GM12878 (cell line): ENCODE measurements around the gene RIPK4. TPM values are rescaled to one million over a fixed set of nuclear protein-coding genes. Genes with fewer than 3 reads are reported as not detected.

Experiments used
- ATAC-seq: fragments of 200-7000 bp; cut with Tn5 transposase; 3 replicates; pipeline ENCODE4 v1.9.1; 2020; ENCODE audit warnings: mild to moderate bottlenecking, moderate library complexity
- BruUV-seq: library from RNA; stranded (reverse); fragments of 400-500 nt; replicated peaks from 2 replicates; lab custom pipeline; 2021; lab: Mats Ljungman, UMichigan
- CTCF ChIA-PET: fragments of 300-600 bp; sonication (Branson Sonifier 250); formaldehyde crosslinking; extraction: SDS; loops from one replicate; lab custom pipeline; 2021; ENCODE audit warnings: inconsistent platforms; lab: Yijun Ruan, JAX
- POLR2A ChIA-PET: fragments of 350-600 bp; formaldehyde crosslinking; extraction: SDS; loops from one replicate; lab custom pipeline; 2021; ENCODE audit warnings: inconsistent platforms; lab: Charles Lee
- RAD21 ChIA-PET: fragments of 300-600 bp; sonication (Branson Sonifier 250); formaldehyde crosslinking; loops from one replicate; lab custom pipeline; 2023; ENCODE audit warnings: antibody characterized with exemption; ENCODE audit not compliant: unreplicated experiment; lab: Charles Lee
- SMC1A ChIA-PET: fragments of 300-600 bp; sonication (Branson Sonifier 250); formaldehyde crosslinking; loops from one replicate; lab custom pipeline; 2023; ENCODE audit not compliant: unreplicated experiment, uncharacterized antibody; lab: Charles Lee
- DNase-seq: peaks from one replicate; pipeline ENCODE4 v3.0.0-alpha.2; 2011; ENCODE audit warnings: low read depth, low spot score
- FAIRE-seq: peaks from 3 replicates; lab custom pipeline; 2011; peaks lifted over from hg19 to GRCh38; lab: Jason Lieb, UNC
- H2AFZ ChIP-seq: 2 replicates; pipeline ENCODE4 v1.6.0; 2011; ENCODE audit warnings: low read depth, low read length, control low read depth; ENCODE audit not compliant: control insufficient read depth
- H3K27ac ChIP-seq: 2 replicates; pipeline ENCODE4 v1.5.1; 2011; ENCODE audit warnings: control low read depth; ENCODE audit not compliant: control insufficient read depth, insufficient read depth
- H3K27me3 ChIP-seq, 2 experiments: replicated peaks in 1 of 2; 2 replicates each; pipeline versions ENCODE4 v1.6.0 to v1.6.1; 2011; ENCODE audit warnings: low read length in 1 of 2; ENCODE audit not compliant: control insufficient read depth in 2 of 2, insufficient read depth in 2 of 2
- H3K36me3 ChIP-seq, 2 experiments: 2 replicates each; pipeline ENCODE4 v1.5.1; 2011; ENCODE audit warnings: low read length in 1 of 2; ENCODE audit not compliant: control insufficient read depth in 2 of 2, insufficient read depth in 2 of 2
- H3K4me1 ChIP-seq: 2 replicates; pipeline ENCODE4 v1.6.1; 2011; ENCODE audit warnings: mild to moderate bottlenecking, low read length, moderate library complexity, mixed read lengths; ENCODE audit not compliant: control insufficient read depth, insufficient read depth
- H3K4me2 ChIP-seq: 2 replicates; pipeline ENCODE4 v1.6.0; 2011; ENCODE audit warnings: control low read depth; ENCODE audit not compliant: control insufficient read depth, insufficient read depth
- H3K4me3 ChIP-seq: fragments of 200-600 bp; sonication (generic); 2 replicates; pipeline ENCODE4 v1.5.1; 2016
- H3K79me2 ChIP-seq: 2 replicates; pipeline ENCODE4 v1.6.0; 2011; ENCODE audit warnings: low read length; ENCODE audit not compliant: control insufficient read depth, insufficient read depth
- H3K9ac ChIP-seq: 2 replicates; pipeline ENCODE4 v1.8.0; 2011; ENCODE audit warnings: low read length, control low read depth, mixed read lengths; ENCODE audit not compliant: control insufficient read depth, insufficient read depth
- H3K9me3 ChIP-seq: replicated peaks from 3 replicates; pipeline ENCODE4 v1.5.1; 2011; ENCODE audit warnings: mild to moderate bottlenecking, low read length; ENCODE audit not compliant: control insufficient read depth, insufficient read depth
- H4K20me1 ChIP-seq: 2 replicates; pipeline ENCODE4 v1.6.0; 2011; ENCODE audit not compliant: control insufficient read depth, insufficient read depth
- ATF2 ChIP-seq: IDR thresholded peaks from 2 replicates; pipeline ENCODE4 v1.6.1; 2012; ENCODE audit warnings: low read length, inconsistent platforms
- ATF3 ChIP-seq: IDR thresholded peaks from 2 replicates; pipeline ENCODE4 v1.6.1; 2011; ENCODE audit warnings: low read depth, mild to moderate bottlenecking, low read length, moderate library complexity, borderline replicate concordance; ENCODE audit errors: extremely low read depth
- BACH1 ChIP-seq: fragments of 450-650 bp; IDR thresholded peaks from 2 replicates; pipeline ENCODE4 v1.6.1; 2017; ENCODE audit warnings: mild to moderate bottlenecking, borderline replicate concordance
- BRCA1 ChIP-seq: IDR thresholded peaks from 2 replicates; pipeline ENCODE4 v1.6.1; 2011; ENCODE audit warnings: low read depth, low read length, improper control_type of control experiment
- CBX5 ChIP-seq: sonication (generic); IDR thresholded peaks from 2 replicates; pipeline ENCODE4 v1.6.1; 2016; ENCODE audit warnings: low read depth, moderate library complexity, mild to moderate bottlenecking, inconsistent platforms
- CHD1 ChIP-seq: IDR thresholded peaks from 2 replicates; pipeline ENCODE4 v1.6.1; 2012; ENCODE audit warnings: low read depth, low read length, improper control_type of control experiment
- HDGF ChIP-seq: fragments of 450-650 bp; IDR thresholded peaks from 2 replicates; pipeline ENCODE4 v1.6.1; 2016; ENCODE audit warnings: antibody characterized with exemption
- MEF2B ChIP-seq: fragments of 450-650 bp; IDR thresholded peaks from 2 replicates; pipeline ENCODE4 v1.6.1; 2018; ENCODE audit warnings: mild to moderate bottlenecking, moderate library complexity; ENCODE audit not compliant: partially characterized antibody, poor library complexity, severe bottlenecking
- NR2C2 ChIP-seq: IDR thresholded peaks from 2 replicates; pipeline ENCODE4 v1.6.1; 2011; ENCODE audit warnings: borderline replicate concordance, low read depth; ENCODE audit not compliant: control insufficient read depth, insufficient read length
- POU2F2 ChIP-seq: IDR thresholded peaks from 3 replicates; pipeline ENCODE4 v1.6.1; 2011; ENCODE audit warnings: low read depth, mild to moderate bottlenecking, low read length, borderline replicate concordance
- TARDBP ChIP-seq: IDR thresholded peaks from 2 replicates; pipeline ENCODE4 v1.6.1; 2016; ENCODE audit warnings: borderline replicate concordance
- USF2 ChIP-seq: IDR thresholded peaks from 2 replicates; pipeline ENCODE4 v1.6.1; 2011; ENCODE audit warnings: low read depth, low read length, improper control_type of control experiment, borderline replicate concordance
- ZBTB40 ChIP-seq: fragments of 450-650 bp; IDR thresholded peaks from 2 replicates; pipeline ENCODE4 v1.6.1; 2016; ENCODE audit warnings: mild to moderate bottlenecking, moderate library complexity, borderline replicate concordance
- ZNF217 ChIP-seq: fragments of 450-650 bp; IDR thresholded peaks from 2 replicates; pipeline ENCODE4 v1.6.1; 2017; ENCODE audit warnings: antibody characterized with exemption, mild to moderate bottlenecking
- WGBS: methylation state at CpG from one replicate; pipeline ENCODE4 v1.1.6; 2016; ENCODE audit warnings: low lambda C conversion rate; ENCODE audit not compliant: insufficient replicate concordance, insufficient coverage; ENCODE audit errors: missing lambda C conversion rate; 5-methylcytosine and 5-hydroxymethylcytosine counted together
- in situ Hi-C: fragments of 300-500 bp; cut with MboI; formaldehyde crosslinking; loops from 9 replicates; pipeline ENCODE4 v1.14.3; 2018; ENCODE audit warnings: mixed read lengths
- intact Hi-C: fragments of 100-400 bp; cut with micrococcal nuclease; formaldehyde crosslinking; loops from one replicate; pipeline ENCODE4 v1.14.2; 2022; ENCODE audit not compliant: unreplicated experiment
- polyA plus RNA-seq, 11 experiments: library from polyadenylated mRNA; depleted of rRNA in 4 of 11; unstranded in 6 of 11; stranded (reverse) in 5 of 11; fragments of >200 nt; fragmentation: Nextera tagmentation in 4 of 11; fragmentation: Illumina TruSeq in 1 of 11; extraction: Ambion mirVana in 4 of 11; extraction: Trizol in 1 of 11; gene quantifications; 1 replicate in 1 of 11; 2 replicates in 10 of 11; pipeline versions ENCODE4 v1.2.1 to v1.2.3, GENCODE V29; 2011 to 2016; ENCODE audit warnings: inconsistent platforms in 2 of 11, missing spikeins in 2 of 11, low read depth in 1 of 11
- total RNA-seq, 4 experiments: library from RNA; depleted of rRNA in 3 of 4; stranded (reverse); fragments of >200 nt in 3 of 4; fragmentation: Illumina TruSeq in 1 of 4; extraction: Trizol in 1 of 4; gene quantifications; 2 replicates each; pipeline versions ENCODE4 v1.2.1 to v1.2.3, GENCODE V29; 2013 to 2021

Gene RIPK4
- total and polyA plus RNA-seq, 10 of the 15 experiments (the other 5 are each of a cell fraction or from before 2014, with no cell fraction given): 0.05 TPM; not detected in 9

- Histone ChIP-seq H3K4me1 (no peaks in the 10 kb centered on the region), H3K79me2 (no peaks in the 10 kb centered on the region), H2AFZ (no peak overlapping the region), H3K4me3 (no peak overlapping the region), H3K27me3 (no peaks in the 10 kb centered on the region), H3K4me2 (no peak overlapping the region), H3K9me3 (no peaks in the 10 kb centered on the region; the same call in 2 of the 3 replicates), H3K9ac (no peak overlapping the region), H3K36me3 (peaks cover 18 to 23% of the 10 kb centered on the region in 2 experiments; a peak in 3 of 4 replicates), H4K20me1 (no peaks in the 10 kb centered on the region), H3K27ac (no peak overlapping the region)
- ATAC-seq (no peak), DNase-seq (no peak), FAIRE-seq (no peak)
- no peak for TF ChIP-seq ATF3
- no peak for TF ChIP-seq ATF2
- no peak for TF ChIP-seq BRCA1
- no peak for TF ChIP-seq USF2
- no peak for TF ChIP-seq MEF2B
- no peak for TF ChIP-seq NR2C2
- TF ChIP-seq ZBTB40: no peak
- TF ChIP-seq POU2F2: no peak
- TF ChIP-seq TARDBP: no peak
- TF ChIP-seq BACH1: no peak
- no peak for TF ChIP-seq ZNF217
- TF ChIP-seq HDGF: no peak
- no peak for TF ChIP-seq CBX5
- TF ChIP-seq CHD1: no peak
- WGBS: 94% methylated on average over 22 of the region's 22 CpGs
- intact Hi-C loops (no loop called here), in situ Hi-C loops (no loop called here)
- RAD21 ChIA-PET: no interaction called here
- BruUV-seq: no TSS peak
- CTCF ChIA-PET: interaction anchor here (0.6 kb wide), 1 partner anchor 158 kb away, joined by 3 read pairs; no protein-coding TSS in a partner anchor
- POLR2A ChIA-PET: interaction anchor here (0.7 kb wide), 1 partner anchor 1505 kb away, joined by 3 read pairs; no protein-coding TSS in a partner anchor
- SMC1A ChIA-PET: interaction anchor here (0.6 to 0.7 kb wide), 2 partner anchors 71 to 193 kb away, joined by 3 read pairs; no protein-coding TSS in a partner anchor
Measured at GRCh38 chr21:41808846-41809245, 42.0 kb upstream of the RIPK4 start.
